Heart left ventricle (tissue), 13 donors: ENCODE data around the gene CXXC5.

Experiments used
- POLR2A ChIP-seq, 2 donors: fragments of 450-650 bp; IDR thresholded peaks; one replicate each; pipeline ENCODE4 v1.6.1; 2017; ENCODE audit warnings: antibody characterized with exemption in 2 of 2, mild to moderate bottlenecking in 2 of 2, moderate library complexity in 2 of 2
- TF ChIP-seq, protein P1 (sequence below), 12 donors: fragments of 200-600 bp; sonication (generic) in 4 of 12; IDR thresholded peaks; one replicate each; pipeline versions ENCODE4 v1.5.0 to v1.8.0; 2018 to 2022; ENCODE audit warnings: antibody characterized with exemption in 12 of 12, mild to moderate bottlenecking in 5 of 12
- donor health status: ischemic (EF 13 %, LVEDD 7.1; RV severe dilation, severe dysfunction).
- donor health status: DM: no; HTN: yes; CAD: no.
- donor health status: DM: no; HTN: no; CAD: no.
- donor health status: ischemic (EF 25% LVEDD 6.9; RV normal size, moderate dysfunction).
- donor health status: ischemic (EF 25% LVEDD 5.7; RV mildly dilated, moderate dysfunction).
- donor health status: ischemic (EF 35%, LVEDD 5.7; RV mildly dilated, moderate dysfunction).
- donor health status: nonischemic (EF 11% LVEDD 7.7; RV severe dilation, severe dysfunction).
- donor health status: DM: yes; HTN: yes; CAD: no.
- donor health status: PGD.
- donor health status: ischemic (EF 29% LVEDD 5.4; RV normal size, mild dysfunction).
- donor health status: nonischemic (EF 23%, LVEDD 6.1; RV moderate dilation, normal function).

DNA sequence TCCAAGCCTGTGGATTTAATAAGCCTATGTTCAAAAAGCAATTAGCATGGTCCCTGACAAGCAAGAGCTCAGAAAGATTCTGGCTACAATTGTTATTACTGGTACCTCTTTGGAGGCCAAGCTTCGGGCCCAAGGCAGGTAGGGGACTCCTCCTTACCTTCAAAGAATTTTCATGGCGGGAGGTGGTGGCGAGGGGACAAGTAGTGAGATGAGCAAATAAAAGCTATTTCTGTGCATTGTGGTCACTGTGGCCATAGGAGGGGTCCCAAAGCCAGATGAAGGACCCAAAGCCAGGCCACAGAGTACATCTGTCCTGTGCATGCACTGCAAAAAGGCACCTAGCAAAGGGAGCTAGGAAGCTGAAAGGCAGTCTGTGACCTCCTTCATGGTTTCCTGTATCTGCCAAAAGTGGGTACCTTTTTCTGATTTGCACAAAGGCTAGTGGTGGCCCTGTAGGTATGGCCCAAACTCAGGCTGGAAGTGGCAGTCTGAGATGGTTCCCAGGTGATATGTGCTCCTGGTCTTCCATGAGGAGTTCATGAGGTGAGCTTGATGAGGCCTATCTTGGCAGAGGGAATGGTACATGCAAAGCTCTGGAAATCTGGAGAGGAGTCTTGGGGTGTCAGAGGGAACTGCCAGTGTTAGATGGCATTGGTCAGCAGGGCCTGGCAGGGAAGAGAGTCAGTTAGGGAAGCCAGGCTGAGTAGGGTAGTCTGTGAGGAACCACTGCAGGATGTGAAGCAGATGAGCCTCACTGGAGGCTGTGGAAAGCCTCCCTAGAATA, 3.3 kb upstream of the CXXC5 start:
- TF ChIP-seq, protein P1, sequence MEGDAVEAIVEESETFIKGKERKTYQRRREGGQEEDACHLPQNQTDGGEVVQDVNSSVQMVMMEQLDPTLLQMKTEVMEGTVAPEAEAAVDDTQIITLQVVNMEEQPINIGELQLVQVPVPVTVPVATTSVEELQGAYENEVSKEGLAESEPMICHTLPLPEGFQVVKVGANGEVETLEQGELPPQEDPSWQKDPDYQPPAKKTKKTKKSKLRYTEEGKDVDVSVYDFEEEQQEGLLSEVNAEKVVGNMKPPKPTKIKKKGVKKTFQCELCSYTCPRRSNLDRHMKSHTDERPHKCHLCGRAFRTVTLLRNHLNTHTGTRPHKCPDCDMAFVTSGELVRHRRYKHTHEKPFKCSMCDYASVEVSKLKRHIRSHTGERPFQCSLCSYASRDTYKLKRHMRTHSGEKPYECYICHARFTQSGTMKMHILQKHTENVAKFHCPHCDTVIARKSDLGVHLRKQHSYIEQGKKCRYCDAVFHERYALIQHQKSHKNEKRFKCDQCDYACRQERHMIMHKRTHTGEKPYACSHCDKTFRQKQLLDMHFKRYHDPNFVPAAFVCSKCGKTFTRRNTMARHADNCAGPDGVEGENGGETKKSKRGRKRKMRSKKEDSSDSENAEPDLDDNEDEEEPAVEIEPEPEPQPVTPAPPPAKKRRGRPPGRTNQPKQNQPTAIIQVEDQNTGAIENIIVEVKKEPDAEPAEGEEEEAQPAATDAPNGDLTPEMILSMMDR (IDR thresholded peaks at IDR 0.05) = no peak
- TF ChIP-seq POLR2A (IDR thresholded peaks at IDR 0.05) = no peak
